Limb (tissue), 2 donors: ENCODE data around the gene NEURL3.

Experiments used
- DNase-seq, 2 donors: peaks; one replicate each; pipeline ENCODE4 v3.0.0-alpha.2; 2016; ENCODE audit errors: extremely low spot score in 2 of 2

Gene NEURL3

GRCh38 chr2:96540136-96540535, 35.0 kb upstream of the NEURL3 start:
- no peak for DNase-seq

GRCh38 chr2:96539215-96539920, 34.2 kb upstream of the NEURL3 start:
- DNase-seq, result no peak

DNA sequence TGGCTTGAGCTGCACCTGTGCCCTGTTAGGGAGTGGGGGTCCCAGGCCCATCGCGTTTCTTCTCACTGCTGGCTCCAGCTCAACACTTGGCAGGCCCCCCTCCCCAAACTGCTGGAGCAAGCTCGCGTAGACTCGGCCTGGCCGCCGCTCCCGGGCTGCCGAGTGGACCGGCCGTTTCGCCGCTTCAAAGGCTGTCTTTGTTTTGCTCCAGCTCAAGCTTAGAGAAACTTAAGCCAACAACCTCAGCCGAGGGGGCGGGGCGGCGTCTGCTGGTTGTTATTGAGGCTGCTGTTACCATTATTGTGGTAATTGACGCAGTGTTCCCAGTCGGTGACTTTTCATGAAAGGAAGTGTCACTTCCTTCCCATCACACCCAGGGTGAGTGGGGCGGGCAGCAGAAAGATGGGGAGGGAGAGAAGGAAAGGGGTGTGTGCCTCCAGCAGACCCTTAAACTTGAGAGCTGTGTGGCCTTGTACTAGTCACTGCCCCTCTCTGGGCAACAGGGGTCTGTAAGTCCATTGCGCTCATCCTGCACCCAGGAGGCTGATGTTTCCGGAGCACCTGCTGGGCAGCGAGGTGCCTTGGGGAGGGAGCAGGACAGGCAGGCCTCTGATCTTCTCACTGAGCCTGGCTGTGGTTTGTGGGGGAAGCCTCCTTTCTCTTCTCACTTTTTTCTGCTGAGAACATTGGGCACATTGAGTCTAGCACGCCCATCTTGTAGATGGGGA, 33.5 kb upstream of the NEURL3 start:
- DNase-seq, result peak in 1 of 2 donors; percentile 71

DNA sequence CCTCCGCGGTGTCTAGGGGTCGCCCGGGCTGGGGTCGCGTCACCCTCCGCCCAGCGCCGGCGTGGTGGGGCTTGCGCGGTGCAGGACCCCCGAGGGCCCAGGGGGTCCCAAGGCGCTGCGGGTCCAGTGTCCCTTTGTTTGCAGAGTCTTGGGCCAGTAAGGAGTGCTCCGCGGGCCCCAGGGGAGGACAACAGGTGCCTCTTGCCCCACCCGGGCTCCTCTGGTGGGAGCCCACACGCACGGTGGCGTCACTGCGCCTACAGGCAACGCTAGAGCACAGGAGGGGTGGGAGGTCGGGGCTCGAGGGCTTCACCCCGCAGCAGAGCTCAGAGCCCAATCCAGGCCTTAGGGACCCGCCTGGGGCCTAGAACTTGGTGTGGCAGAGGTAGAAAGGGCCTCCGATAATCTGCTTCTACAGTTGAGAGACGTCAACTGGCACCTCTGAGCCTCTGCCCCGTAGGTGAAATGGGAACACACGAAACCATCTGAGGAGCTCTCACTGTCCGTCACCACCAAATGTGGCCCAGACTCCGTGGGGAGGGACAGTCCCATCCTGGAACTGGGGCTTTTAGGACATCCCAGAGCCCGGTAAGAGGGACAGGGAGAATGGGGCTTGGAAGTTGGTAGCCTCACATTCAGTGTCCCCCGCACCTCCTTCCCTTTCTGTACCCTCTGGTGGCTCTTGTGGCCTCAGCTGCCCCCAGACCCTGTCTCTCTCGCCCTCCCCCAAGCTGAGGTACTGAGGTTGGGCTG, 32.8 kb upstream of the NEURL3 start:
- DNase-seq, result no peak

GRCh38 chr2:96537066-96537733, 32.0 kb upstream of the NEURL3 start:
- DNase-seq, result peak in 1 of 2 donors; percentile 75

- peak; percentile 91 to 92 for DNase-seq
Measured at GRCh38 chr2:96536445-96537065, 31.4 kb upstream of the NEURL3 start, which contains the start of gene ARID5A. ARID5A (plus strand) TSS chr2:96536752; CDS start chr2:96536827, 75 bp downstream.

GRCh38 chr2:96535331-96535730, 30.2 kb upstream of the NEURL3 start:
- no peak for DNase-seq

- DNase-seq, result no peak
Measured at GRCh38 chr2:96534701-96535181, 29.6 kb upstream of the NEURL3 start.

DNA sequence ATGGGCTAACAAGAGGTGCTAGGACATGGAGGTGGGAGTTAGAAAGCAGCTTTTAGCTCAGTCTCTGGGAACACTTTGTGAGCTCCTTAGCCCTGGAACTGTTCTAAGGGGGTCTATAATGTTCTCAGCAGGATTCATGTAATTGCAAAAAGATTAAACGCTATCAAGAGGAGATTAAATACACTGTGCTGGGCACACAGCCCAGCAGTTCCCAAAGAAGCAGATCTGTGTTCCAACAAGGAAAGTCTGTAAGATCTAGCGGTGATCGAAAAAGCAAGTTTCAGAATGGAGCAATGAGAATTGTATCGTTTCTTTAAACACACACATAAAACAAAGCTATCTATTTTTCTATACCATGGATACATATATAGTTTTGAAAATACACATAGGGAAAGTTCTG, 29.0 kb upstream of the NEURL3 start:
- no peak for DNase-seq

DNA sequence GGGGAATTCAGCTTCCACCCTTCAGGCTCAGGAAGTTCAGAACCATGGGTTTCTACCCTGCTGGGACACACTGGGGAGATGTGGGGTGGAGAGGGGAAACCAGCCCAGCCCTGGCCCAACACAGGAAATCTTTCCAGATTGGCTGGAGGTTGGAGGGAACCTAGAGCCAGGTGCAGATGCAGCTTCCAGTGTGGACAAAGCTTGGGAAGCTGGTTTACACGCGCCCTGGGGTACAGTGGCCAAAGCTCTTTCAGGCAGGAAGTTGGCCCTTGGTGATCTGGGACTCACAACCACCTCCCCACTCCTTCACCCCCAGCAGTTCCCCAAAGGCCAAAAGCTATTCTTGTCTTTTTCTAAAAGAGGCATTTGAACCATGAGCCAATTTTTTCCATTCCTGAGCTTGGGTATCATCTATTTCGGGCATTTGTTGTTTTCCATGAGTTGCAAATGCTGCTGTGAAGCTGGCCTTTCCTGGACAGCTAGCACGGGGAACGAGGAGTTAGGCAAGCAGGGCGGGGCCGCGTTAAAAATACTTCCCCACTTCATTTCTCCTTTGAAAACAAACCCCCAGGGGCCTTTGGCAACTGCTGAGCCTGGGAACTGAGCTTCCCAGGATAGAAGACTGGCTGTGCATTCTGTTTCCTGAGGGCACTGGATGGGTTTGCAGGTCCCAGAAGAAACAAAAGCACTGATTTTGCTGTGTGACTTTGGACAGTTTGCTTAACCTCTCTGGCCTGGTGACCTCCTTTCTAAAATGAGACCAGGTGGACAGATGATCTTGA, 28.3 kb upstream of the NEURL3 start:
- DNase-seq, result no peak

GRCh38 chr2:96532641-96533291, 27.6 kb upstream of the NEURL3 start:
- no peak for DNase-seq

DNA sequence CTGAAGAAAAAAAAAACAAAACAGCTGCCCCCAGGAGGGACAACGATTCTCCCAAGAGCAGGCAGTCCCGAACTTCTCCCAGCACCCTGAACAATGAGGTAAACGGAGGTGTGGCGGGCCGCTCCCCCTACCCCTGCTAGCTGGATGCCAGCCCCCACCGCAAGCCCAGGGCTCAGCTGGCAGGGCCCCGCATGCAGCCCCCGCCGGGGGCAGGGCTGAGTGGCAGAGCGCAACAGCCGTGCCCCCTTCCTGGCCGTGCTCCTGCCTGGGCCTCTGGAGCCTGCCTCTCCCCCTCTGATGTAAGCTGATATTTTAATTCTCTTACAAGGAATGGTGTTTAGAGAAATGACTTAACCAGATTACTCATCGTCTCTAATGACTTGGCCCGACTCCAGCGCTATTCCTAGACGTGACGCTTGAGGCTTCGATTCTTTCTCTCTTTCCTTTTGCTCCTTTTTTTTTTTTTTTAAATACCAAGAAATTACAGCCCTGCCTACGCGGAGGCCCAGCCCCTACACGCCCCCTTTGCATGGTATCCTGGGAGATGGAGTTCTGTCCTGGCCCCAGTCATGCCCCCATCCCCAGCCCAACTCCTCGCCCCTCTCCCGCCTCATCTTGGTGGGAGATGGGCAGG, 26.8 kb upstream of the NEURL3 start:
- DNase-seq, result peak; percentile 90 to 96

- DNase-seq, result no peak
Measured at GRCh38 chr2:96531366-96531765, 26.2 kb upstream of the NEURL3 start.

DNA sequence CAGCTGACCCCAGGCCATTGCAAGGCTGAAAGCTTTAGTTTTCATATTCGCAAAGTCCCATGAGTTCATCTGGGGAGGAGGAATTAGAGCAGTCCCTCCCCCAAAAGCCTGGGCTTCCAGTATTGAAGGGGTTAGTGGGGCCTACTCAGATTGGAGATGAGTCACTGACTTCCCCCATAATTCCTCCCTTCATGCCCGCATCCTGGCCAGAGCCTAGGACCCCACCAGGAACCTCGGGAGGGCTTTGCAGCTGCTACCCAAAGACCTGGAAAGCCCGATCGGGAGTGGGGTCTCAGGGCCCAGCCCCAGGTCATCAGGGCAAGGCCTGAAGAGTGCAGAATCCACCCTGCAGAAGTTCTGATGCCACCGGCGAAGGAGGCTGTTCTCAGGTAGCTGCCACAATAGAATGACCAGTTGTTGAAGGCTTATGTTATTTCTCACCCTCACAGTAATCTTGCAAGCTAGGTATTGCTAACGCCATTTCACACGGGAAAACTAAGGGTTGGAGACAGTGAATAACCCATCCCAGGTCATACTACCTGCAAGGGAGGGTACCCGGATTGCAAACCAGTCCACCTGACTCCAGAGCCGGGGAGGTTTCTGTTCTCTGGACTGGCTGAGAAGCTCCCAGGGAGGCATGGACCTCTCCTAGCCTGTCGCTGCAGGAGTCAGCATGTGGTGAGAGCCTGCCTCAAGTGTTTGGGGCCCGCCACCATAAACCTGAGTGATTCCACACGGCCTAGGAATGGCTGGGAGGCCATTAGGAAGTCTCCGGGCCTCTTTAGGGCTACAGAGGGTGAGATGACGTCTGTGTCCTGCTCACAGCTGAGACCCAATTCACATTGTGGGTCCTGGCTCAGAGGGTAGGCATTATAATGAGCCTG, 25.6 kb upstream of the NEURL3 start:
- no peak for DNase-seq

- DNase-seq, result no peak
Measured at GRCh38 chr2:96530144-96530430, 24.9 kb upstream of the NEURL3 start.

DNA sequence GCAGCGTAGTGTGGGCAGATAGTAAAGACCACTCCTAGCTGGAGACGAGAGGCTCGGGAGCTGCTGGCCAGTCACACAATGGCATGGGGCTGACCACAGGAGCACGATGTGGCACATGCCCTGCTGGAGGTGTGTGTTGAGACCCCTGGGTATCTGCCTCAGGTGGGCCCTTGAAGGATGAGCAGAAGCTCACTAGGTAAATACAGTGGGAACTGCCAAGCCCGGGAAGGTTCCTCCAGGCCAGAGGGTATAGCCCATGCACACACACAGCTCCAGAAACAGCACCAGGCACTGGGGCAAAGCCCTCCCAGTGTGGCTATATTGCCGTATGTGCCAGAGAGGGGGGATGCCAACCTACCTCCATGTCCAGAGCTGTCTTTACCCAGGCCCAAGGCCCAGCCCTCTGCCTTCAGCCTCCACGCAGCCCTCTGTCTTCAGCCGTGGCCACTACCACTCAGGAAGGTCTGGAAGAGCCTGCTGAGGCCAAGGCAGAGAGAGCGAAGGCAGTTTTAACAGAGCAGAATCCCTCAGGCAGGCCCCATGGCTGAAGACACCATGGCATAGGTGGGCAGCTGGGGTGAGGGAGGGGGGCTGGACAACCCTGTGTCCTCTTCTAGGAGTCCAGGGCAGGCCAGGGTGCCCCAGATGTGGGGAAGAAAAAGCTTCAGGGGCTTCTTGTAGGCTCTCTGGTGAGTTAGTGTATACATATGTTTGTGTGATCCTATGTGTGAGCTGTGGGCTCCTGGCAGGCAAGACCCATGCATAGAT, 24.4 kb upstream of the NEURL3 start:
- DNase-seq, result no peak

DNA sequence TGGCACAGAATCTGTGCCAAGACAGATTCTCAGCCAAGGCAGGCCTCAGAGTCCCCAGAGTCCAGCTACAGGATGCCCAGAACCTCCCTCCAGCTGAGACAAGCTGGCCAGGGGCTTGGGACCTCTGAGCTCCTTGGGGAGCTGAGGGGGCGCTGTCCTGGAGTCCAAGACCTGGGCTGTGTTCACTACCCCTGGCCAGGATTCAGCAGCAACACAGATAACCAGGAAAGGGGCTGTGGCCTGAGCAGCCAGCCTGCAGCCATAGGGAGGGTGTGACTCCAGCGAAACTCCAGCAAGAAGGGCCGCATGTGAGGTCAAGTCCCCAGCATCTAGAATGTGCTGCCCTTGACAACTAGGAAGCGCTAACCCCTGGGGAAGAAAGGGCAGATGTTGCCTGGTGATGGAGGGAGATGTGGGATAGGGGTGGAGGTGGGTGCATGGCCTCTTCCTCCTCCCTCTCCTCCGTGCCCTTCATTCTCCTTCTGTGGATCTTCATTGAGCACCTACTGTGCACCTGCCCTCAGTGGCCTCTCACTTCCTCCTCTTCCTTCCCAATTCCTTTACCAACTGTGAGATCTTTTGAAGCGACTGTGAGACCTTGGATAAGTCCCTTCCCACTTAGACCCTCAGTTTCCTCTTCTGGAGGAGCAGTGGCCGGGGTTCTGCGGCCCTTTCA, 23.7 kb upstream of the NEURL3 start:
- no peak for DNase-seq
